Lung (tissue), 12 donors: ENCODE results near the gene VRK3. TPM values are rescaled to one million over a fixed set of nuclear protein-coding genes. Genes with fewer than 3 reads are reported as not detected.
A peak's percentile ranks its signal among the peaks of the same experiment; 100 is the strongest.

ENCODE experiments used
- ATAC-seq: fragments of 200-7000 bp; cut with Tn5 transposase; one replicate; pipeline ENCODE4 v1.9.1; 2020; ENCODE audit warnings: moderate number of reproducible peaks; ENCODE audit not compliant: insufficient read depth, low FRiP score
- DNase-seq, 3 donors: peaks; one replicate each; pipeline ENCODE4 v3.0.0-alpha.2; 2013 to 2017
- H3K27ac ChIP-seq, 2 donors: one replicate each; pipeline ENCODE4 v1.5.1; 2013; ENCODE audit warnings: mild to moderate bottlenecking in 2 of 2, moderate library complexity in 2 of 2, control low read depth in 1 of 2, inconsistent platforms in 1 of 2, low read depth in 1 of 2, low read length in 1 of 2
- H3K27me3 ChIP-seq, 3 donors: one replicate each; pipeline ENCODE4 v1.5.1; 2013; ENCODE audit warnings: low read length in 2 of 3; ENCODE audit not compliant: control insufficient read depth in 3 of 3, insufficient read depth in 3 of 3
- H3K36me3 ChIP-seq, 4 donors: one replicate each; pipeline ENCODE4 v1.5.1; 2013; ENCODE audit warnings: low read length in 4 of 4, mild to moderate bottlenecking in 1 of 4, moderate library complexity in 1 of 4; ENCODE audit not compliant: control insufficient read depth in 4 of 4, insufficient read depth in 4 of 4
- H3K4me1 ChIP-seq, 5 donors: one replicate each; pipeline ENCODE4 v1.5.1; 2013; ENCODE audit warnings: low read length in 5 of 5, mild to moderate bottlenecking in 2 of 5, moderate library complexity in 1 of 5; ENCODE audit not compliant: control insufficient read depth in 5 of 5, insufficient read depth in 5 of 5
- H3K4me3 ChIP-seq: one replicate; pipeline ENCODE4 v1.5.1; 2013; ENCODE audit warnings: mild to moderate bottlenecking, control low read depth, moderate library complexity
- H3K9ac ChIP-seq, 2 donors: one replicate each; pipeline ENCODE4 v1.5.1; 2013; ENCODE audit warnings: low read length in 2 of 2, control low read depth in 1 of 2; ENCODE audit not compliant: insufficient read depth in 1 of 2
- H3K9me3 ChIP-seq, 4 donors: one replicate each; pipeline ENCODE4 v1.5.1; 2013; ENCODE audit warnings: low read length in 3 of 4, mild to moderate bottlenecking in 1 of 4, moderate library complexity in 1 of 4; ENCODE audit not compliant: control insufficient read depth in 4 of 4, insufficient read depth in 3 of 4
- WGBS, 2 donors: extraction: QIAGEN DNeasy Blood & Tissue Kit; methylation state at CpG; one replicate each; pipeline ENCODE4 v1.1.7; 2013; 5-methylcytosine and 5-hydroxymethylcytosine counted together
- polyA plus RNA-seq, 2 donors: library from polyadenylated mRNA; stranded (reverse); fragments of 200-250 nt; gene quantifications; one replicate each; pipeline ENCODE4 v1.2.1, GENCODE V29; 2013
- total RNA-seq, 2 donors: library from RNA; depleted of rRNA in 1 of 2; stranded (reverse); fragments of >200 nt in 1 of 2; gene quantifications; one replicate each; pipeline ENCODE4 v1.2.1, GENCODE V29; 2014 to 2021
- TF ChIP-seq, protein P1 (sequence below): IDR thresholded peaks from 2 replicates; pipeline ENCODE4 v1.5.1; 2012; ENCODE audit warnings: mild to moderate bottlenecking; ENCODE audit errors: control extremely low read depth, extremely low read depth
- donor health status: control.
- donor health status: control.
- donor health status: Bipolar disorder and iron deficiency.
- donor health status: healthy.
- donor health status: DM: yes; HTN: yes; CAD: no.

VRK3 gene
- total and polyA plus RNA-seq, 4 donors, result 15.7 to 48.0 (median 34.4) TPM

DNA sequence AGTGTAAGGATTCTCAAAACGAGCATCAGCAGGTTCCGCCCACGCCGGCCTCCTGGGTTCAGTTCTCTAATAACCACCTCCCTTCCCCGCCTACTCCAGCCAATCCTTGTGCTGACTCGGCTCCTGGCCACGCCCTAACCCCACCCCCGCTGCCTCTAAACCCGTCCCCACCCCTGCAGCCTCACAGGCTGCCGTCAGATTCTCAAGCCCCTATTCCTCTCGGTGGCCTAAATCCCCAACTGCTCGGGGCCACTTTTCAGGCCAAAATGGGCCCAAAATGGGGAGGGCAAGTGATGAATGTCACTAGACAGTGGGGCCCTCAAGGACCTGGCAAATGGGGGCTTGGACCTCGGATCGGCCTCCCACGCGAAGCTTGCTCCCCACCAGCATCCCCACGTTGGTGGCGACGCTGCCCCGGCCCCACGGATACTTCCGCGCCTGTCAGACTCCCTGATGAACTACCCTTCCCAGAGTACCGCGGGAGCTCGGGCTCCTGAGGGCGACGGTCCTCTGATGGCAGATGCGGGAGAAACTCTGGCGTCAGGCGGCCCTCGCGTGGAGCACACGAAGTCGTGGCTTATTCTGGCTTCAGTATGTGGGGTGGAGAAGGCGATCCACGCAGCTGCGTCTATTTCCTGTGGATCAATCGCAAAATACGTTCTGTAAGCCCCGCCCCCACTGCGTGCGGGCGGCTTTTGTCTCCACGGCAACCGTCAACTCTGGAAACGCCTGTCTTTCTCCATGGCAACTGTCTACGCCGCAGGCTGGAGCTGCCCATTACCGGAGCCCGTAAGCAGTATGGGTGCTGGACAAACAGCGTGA, 25.4 kb upstream of the VRK3 start:
- Histone ChIP-seq H3K27ac (peak overlapping the region in 1 of 2 donors; percentile 49), H3K9me3 (peaks cover under 1 to 24% (median 12%) of the 10 kb centered on the region in 4 donors), H3K9ac (peak overlapping the region; percentile 40 to 65), H3K4me3 (peak overlapping the region; percentile 1), H3K36me3 (peaks cover 6 to 17% (median 13%) of the 10 kb centered on the region in 4 donors), H3K4me1 (peaks cover 0 to 22% (median 4%) of the 10 kb centered on the region in 5 donors), H3K27me3 (no peaks in the 10 kb centered on the region)
- DNase-seq (peak; percentile 86 to 91 (median 90)), ATAC-seq (peak; percentile 77)
- 2% methylated on average over 52 of the region's 52 CpGs for WGBS, 2 donors
- TF ChIP-seq, protein P1, sequence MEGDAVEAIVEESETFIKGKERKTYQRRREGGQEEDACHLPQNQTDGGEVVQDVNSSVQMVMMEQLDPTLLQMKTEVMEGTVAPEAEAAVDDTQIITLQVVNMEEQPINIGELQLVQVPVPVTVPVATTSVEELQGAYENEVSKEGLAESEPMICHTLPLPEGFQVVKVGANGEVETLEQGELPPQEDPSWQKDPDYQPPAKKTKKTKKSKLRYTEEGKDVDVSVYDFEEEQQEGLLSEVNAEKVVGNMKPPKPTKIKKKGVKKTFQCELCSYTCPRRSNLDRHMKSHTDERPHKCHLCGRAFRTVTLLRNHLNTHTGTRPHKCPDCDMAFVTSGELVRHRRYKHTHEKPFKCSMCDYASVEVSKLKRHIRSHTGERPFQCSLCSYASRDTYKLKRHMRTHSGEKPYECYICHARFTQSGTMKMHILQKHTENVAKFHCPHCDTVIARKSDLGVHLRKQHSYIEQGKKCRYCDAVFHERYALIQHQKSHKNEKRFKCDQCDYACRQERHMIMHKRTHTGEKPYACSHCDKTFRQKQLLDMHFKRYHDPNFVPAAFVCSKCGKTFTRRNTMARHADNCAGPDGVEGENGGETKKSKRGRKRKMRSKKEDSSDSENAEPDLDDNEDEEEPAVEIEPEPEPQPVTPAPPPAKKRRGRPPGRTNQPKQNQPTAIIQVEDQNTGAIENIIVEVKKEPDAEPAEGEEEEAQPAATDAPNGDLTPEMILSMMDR, result no peak

DNA sequence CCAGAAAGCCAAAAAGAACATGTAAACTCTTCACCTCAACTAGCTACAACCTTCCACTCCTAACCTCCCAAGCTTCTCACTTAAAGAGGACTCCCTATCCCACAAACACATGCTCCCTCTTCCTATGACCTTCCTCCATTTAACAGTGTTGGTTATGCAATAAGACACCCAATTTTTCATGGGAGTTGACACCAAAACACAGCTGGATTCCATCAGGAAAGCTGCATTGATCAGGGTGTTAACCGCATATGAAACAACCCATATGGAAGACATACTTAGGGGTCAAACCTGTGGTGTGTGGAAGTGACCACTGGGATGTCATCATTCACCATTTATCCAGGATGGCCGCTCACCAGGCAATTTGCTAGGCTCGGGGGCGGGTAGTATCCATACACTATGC, 22.5 kb upstream of the VRK3 start:
- Histone ChIP-seq H3K27me3 (no peaks in the 10 kb centered on the region), H3K27ac (no peak overlapping the region), H3K4me3 (no peak overlapping the region), H3K9me3 (peaks cover 15 to 46% (median 30%) of the 10 kb centered on the region in 4 donors), H3K4me1 (peaks cover 0 to 22% (median 4%) of the 10 kb centered on the region in 5 donors), H3K9ac (no peak overlapping the region), H3K36me3 (peaks cover 30 to 43% (median 37%) of the 10 kb centered on the region in 4 donors)
- TF ChIP-seq, protein P1, result no peak
- ATAC-seq (no peak), DNase-seq (peak; percentile 26 to 70 (median 69))
- 82 to 87% methylated on average over 4 of the region's 4 CpGs for WGBS, 2 donors

DNA sequence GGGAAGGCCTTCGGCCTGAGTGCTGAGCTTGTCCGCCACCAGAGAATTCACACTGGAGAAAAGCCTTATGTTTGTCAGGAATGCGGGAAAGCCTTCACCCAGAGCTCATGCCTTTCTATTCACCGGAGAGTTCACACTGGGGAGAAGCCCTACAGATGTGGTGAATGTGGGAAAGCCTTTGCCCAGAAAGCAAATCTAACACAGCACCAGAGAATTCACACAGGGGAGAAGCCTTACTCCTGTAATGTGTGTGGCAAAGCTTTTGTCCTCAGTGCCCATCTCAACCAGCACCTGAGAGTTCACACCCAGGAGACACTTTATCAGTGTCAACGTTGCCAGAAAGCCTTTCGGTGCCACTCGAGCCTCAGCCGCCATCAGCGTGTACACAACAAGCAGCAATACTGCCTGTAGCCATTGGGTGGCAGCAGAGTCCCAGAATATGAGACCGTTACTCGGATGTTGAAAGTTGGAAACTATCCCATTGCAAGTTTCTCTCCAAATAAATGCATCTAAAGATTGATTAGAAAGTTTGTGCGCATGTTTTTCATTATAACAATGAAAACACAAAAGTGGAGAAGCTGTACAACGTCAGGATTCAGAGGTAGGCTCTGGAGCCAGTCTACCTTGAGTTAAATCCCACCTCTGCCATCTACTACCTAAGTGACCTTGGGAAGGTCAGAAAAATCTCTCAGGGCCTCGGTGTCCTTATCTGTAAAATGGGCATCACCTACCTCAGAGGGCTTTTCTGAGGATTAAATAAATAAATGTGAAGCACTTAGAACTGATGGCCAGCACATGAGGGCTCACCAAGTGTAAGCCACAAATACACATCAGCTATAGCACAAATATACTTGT, 21.7 kb upstream of the VRK3 start:
- no peaks in the 10 kb centered on the region for H3K27me3 ChIP-seq
- DNase-seq, result peak; percentile 69 to 83 (median 78)
- H3K4me3 ChIP-seq, result no peak overlapping the region
- no peak overlapping the region for H3K9ac ChIP-seq
- H3K9me3 ChIP-seq, result peaks cover 15 to 53% (median 30%) of the 10 kb centered on the region in 4 donors
- WGBS, 2 donors, result 67 to 81% methylated on average over 14 of the region's 14 CpGs
- H3K36me3 ChIP-seq, result peaks cover 38 to 50% (median 45%) of the 10 kb centered on the region in 4 donors
- H3K27ac ChIP-seq, result no peak overlapping the region
- TF ChIP-seq, protein P1, result peak; percentile 57
- peaks cover 0 to 22% (median 4%) of the 10 kb centered on the region in 5 donors for H3K4me1 ChIP-seq
- ATAC-seq, result no peak
